HepG2 (cell line): ENCODE data around the gene ERMARD. TPM values are rescaled to one million over a fixed set of nuclear protein-coding genes. Genes with fewer than 3 reads are reported as not detected.

ENCODE experiments used
- AKAP8 ChIP-seq: sonication (generic); formaldehyde crosslinking; IDR thresholded peaks from 2 replicates; pipeline ENCODE4 v1.5.1; 2020; ENCODE audit warnings: mild to moderate bottlenecking, missing genetic modification reagents
- ATRX ChIP-seq: sonication (generic); formaldehyde crosslinking; IDR thresholded peaks from 2 replicates; pipeline ENCODE4 v1.4.0; 2020; ENCODE audit warnings: missing genetic modification reagents, borderline replicate concordance
- CENPBD1 ChIP-seq: sonication (generic); formaldehyde crosslinking; IDR thresholded peaks from 2 replicates; pipeline ENCODE4 v1.8.0; 2022; ENCODE audit warnings: missing genetic modification reagents, low read depth, mild to moderate bottlenecking, borderline replicate concordance
- HOXA5 ChIP-seq: sonication (generic); formaldehyde crosslinking; IDR thresholded peaks from 2 replicates; pipeline ENCODE4 v1.4.0; 2020; ENCODE audit warnings: missing genetic modification reagents
- IRF9 ChIP-seq: sonication (generic); formaldehyde crosslinking; IDR thresholded peaks from 2 replicates; pipeline ENCODE4 v1.8.0; 2022; ENCODE audit warnings: missing genetic modification reagents, mild to moderate bottlenecking, borderline replicate concordance
- MTA1 ChIP-seq: sonication (generic); formaldehyde crosslinking; IDR thresholded peaks from 2 replicates; pipeline ENCODE4 v1.4.0; 2020; ENCODE audit warnings: missing genetic modification reagents, mild to moderate bottlenecking, borderline replicate concordance
- NR2F6 ChIP-seq, 2 experiments: IDR thresholded peaks; 2 replicates each; pipeline ENCODE4 v1.6.1; 2016; ENCODE audit warnings: antibody characterized with exemption in 1 of 2, mild to moderate bottlenecking in 1 of 2
- PCBP1 ChIP-seq: fragments of 200-400 bp; formaldehyde crosslinking; IDR thresholded peaks from 2 replicates; pipeline ENCODE4 v1.6.1; 2017; ENCODE audit warnings: mild to moderate bottlenecking, low read depth, low read length, borderline replicate concordance
- RFX1 ChIP-seq: fragments of 450-650 bp; IDR thresholded peaks from 2 replicates; pipeline ENCODE4 v1.6.1; 2017
- TCF12 ChIP-seq, 2 experiments: fragments of 450-650 bp in 1 of 2; sonication (generic) in 1 of 2; formaldehyde crosslinking in 1 of 2; IDR thresholded peaks; 2 replicates each; pipeline versions ENCODE4 v1.6.1 to v1.8.0; 2017 to 2022; ENCODE audit warnings: antibody characterized with exemption in 1 of 2, mild to moderate bottlenecking in 1 of 2, missing genetic modification reagents in 1 of 2, moderate library complexity in 1 of 2
- TFDP1 ChIP-seq: IDR thresholded peaks from 2 replicates; pipeline ENCODE4 v1.6.1; 2016; ENCODE audit warnings: missing compliant biosample characterization, missing genetic modification reagents, borderline replicate concordance
- ZBTB43 ChIP-seq: sonication (generic); formaldehyde crosslinking; conservative IDR thresholded peaks from 2 replicates; pipeline ENCODE4 v1.4.0; 2020; ENCODE audit warnings: missing genetic modification reagents
- ZC3H13 ChIP-seq: sonication (generic); formaldehyde crosslinking; IDR thresholded peaks from 2 replicates; pipeline ENCODE4 v1.8.1; 2023; ENCODE audit warnings: mild to moderate bottlenecking, missing genetic modification reagents, moderate library complexity
- ZNF280B ChIP-seq: sonication (generic); formaldehyde crosslinking; IDR thresholded peaks from 2 replicates; pipeline ENCODE4 v1.5.0; 2020; ENCODE audit warnings: missing genetic modification reagents, mild to moderate bottlenecking, borderline replicate concordance
- ZNF510 ChIP-seq: sonication (generic); formaldehyde crosslinking; IDR thresholded peaks from 2 replicates; pipeline ENCODE4 v1.4.0; 2020; ENCODE audit warnings: low read depth, mild to moderate bottlenecking, missing genetic modification reagents
- ZNF576 ChIP-seq: sonication (generic); formaldehyde crosslinking; IDR thresholded peaks from 2 replicates; pipeline ENCODE4 v1.4.0; 2020; ENCODE audit warnings: mild to moderate bottlenecking, missing genetic modification reagents
- ZNF770 ChIP-seq: sonication (generic); formaldehyde crosslinking; IDR thresholded peaks from 2 replicates; pipeline ENCODE4 v1.5.0; 2020; ENCODE audit warnings: mild to moderate bottlenecking, missing genetic modification reagents
- polyA plus RNA-seq, 8 experiments: library from polyadenylated mRNA; depleted of rRNA in 3 of 8; stranded (reverse) in 7 of 8; unstranded in 1 of 8; fragments of >200 nt; fragmentation: Illumina TruSeq in 4 of 8; extraction: Trizol in 4 of 8; gene quantifications; 2 replicates each; pipeline versions ENCODE4 v1.2.1 to v1.2.3, GENCODE V29; 2011 to 2016; ENCODE audit warnings: low read depth in 4 of 8, missing spikeins in 1 of 8, mixed read lengths in 1 of 8; ENCODE audit not compliant: insufficient read depth in 1 of 8
- total RNA-seq, 5 experiments: library from RNA; depleted of rRNA; stranded (reverse); fragments of >200 nt; fragmentation: Illumina TruSeq; extraction: Trizol; gene quantifications; 2 replicates each; pipeline ENCODE4 v1.2.3, GENCODE V29; 2016; ENCODE audit warnings: low read depth in 1 of 5

Gene ERMARD
- total and polyA plus RNA-seq, 2 of the 13 experiments (the other 11 are each of a cell fraction or from before 2014, with no cell fraction given), result 8.8 to 10.7 TPM

- TF ChIP-seq RFX1, result no peak
- no peak for TF ChIP-seq AKAP8 (CRISPR knock-in tag)
- 0 out of 2 replicates have a peak, but pooled peaks have one; percentile 14 for TF ChIP-seq HOXA5 (CRISPR knock-in tag)
- no peak; the same call in 1 of the 2 replicates for TF ChIP-seq ZNF510 (CRISPR knock-in tag)
- 0 out of 2 replicates have a peak, but pooled peaks have one; percentile 15 for TF ChIP-seq NR2F6 (IDR thresholded peaks at IDR 0.05)
- TF ChIP-seq NR2F6 (CRISPR knock-in tag; IDR thresholded peaks at IDR 0.05), result no peak
- no peak for TF ChIP-seq ZNF770 (CRISPR knock-in tag)
- TF ChIP-seq IRF9 (CRISPR knock-in tag), result no peak
- no peak for TF ChIP-seq ZC3H13
- TF ChIP-seq ZNF280B (CRISPR knock-in tag), result no peak
- no peak for TF ChIP-seq TFDP1 (CRISPR knock-in tag)
- no peak for TF ChIP-seq CENPBD1 (CRISPR knock-in tag)
- TF ChIP-seq ZBTB43 (CRISPR knock-in tag), result no peak
- no peak for TF ChIP-seq TCF12 (IDR thresholded peaks at IDR 0.05)
- no peak for TF ChIP-seq TCF12 (CRISPR knock-in tag; IDR thresholded peaks at IDR 0.05)
- no peak for TF ChIP-seq MTA1 (CRISPR knock-in tag)
- no peak for TF ChIP-seq PCBP1
- TF ChIP-seq ATRX, result no peak
- no peak for TF ChIP-seq ZNF576 (CRISPR knock-in tag)
Measured at GRCh38 chr6:169723200-169723909, 28.1 kb upstream of the ERMARD start (continued).
